Endodermal cell (in vitro differentiated cells): ENCODE data around the gene GNAL. TPM values are rescaled to one million over a fixed set of nuclear protein-coding genes. Genes with fewer than 3 reads are reported as not detected.

Experiments
- DNase-seq: peaks from one replicate; pipeline ENCODE4 v3.0.0-alpha.2; 2017
- H3K27ac ChIP-seq: 2 replicates; pipeline ENCODE4 v1.5.1; 2013; ENCODE audit warnings: mild to moderate bottlenecking, low read depth, low read length, moderate library complexity
- H3K27me3 ChIP-seq: 2 replicates; pipeline ENCODE4 v1.6.1; 2013; ENCODE audit warnings: mild to moderate bottlenecking, low read length, moderate library complexity; ENCODE audit not compliant: insufficient read depth, control insufficient read depth, poor library complexity, severe bottlenecking
- H3K36me3 ChIP-seq: 2 replicates; pipeline ENCODE4 v1.7.0; 2013; ENCODE audit warnings: mild to moderate bottlenecking, low read length, moderate library complexity; ENCODE audit not compliant: control insufficient read depth, insufficient read depth
- H3K4me1 ChIP-seq: one replicate; pipeline ENCODE4 v1.7.0; 2013; ENCODE audit warnings: low read length; ENCODE audit not compliant: control insufficient read depth, insufficient read depth
- H3K4me3 ChIP-seq: 2 replicates; pipeline ENCODE4 v1.5.1; 2013; ENCODE audit warnings: mild to moderate bottlenecking, low read length, moderate library complexity
- H3K9ac ChIP-seq: 2 replicates; pipeline ENCODE4 v1.6.1; 2013; ENCODE audit warnings: mild to moderate bottlenecking, low read length, moderate library complexity; ENCODE audit not compliant: poor library complexity, severe bottlenecking; ENCODE audit errors: extremely low read depth
- H3K9me3 ChIP-seq: 2 replicates; pipeline ENCODE4 v1.6.1; 2013; ENCODE audit warnings: mild to moderate bottlenecking, low read length, moderate library complexity; ENCODE audit not compliant: control insufficient read depth
- H3K27ac Mint-ChIP-seq: 2 replicates; pipeline ENCODE4 v1.8.0; 2020; ENCODE audit warnings: mixed read lengths
- H3K27me3 Mint-ChIP-seq: 2 replicates; pipeline ENCODE4 v1.8.0; 2021; ENCODE audit warnings: mild to moderate bottlenecking, mixed read lengths; ENCODE audit not compliant: insufficient read depth
- H3K36me3 Mint-ChIP-seq: 2 replicates; pipeline ENCODE4 v1.8.0; 2020; ENCODE audit warnings: low read depth, mixed read lengths
- H3K4me1 Mint-ChIP-seq: 2 replicates; pipeline ENCODE4 v1.8.0; 2020; ENCODE audit warnings: mixed read lengths
- H3K4me3 Mint-ChIP-seq: 2 replicates; pipeline ENCODE4 v1.8.0; 2020; ENCODE audit warnings: mild to moderate bottlenecking, moderate library complexity, mixed read lengths
- H3K9me3 Mint-ChIP-seq: 2 replicates; pipeline ENCODE4 v1.8.0; 2020; ENCODE audit warnings: mild to moderate bottlenecking, mixed read lengths
- WGBS, 2 experiments: methylation state at CpG; one replicate each; pipeline versions ENCODE4 v1.1.5 to v1.1.7; 2013; ENCODE audit warnings: missing lambda C conversion rate in 2 of 2, mixed read lengths in 1 of 2; ENCODE audit not compliant: insufficient coverage in 1 of 2, insufficient read length in 1 of 2; 5-methylcytosine and 5-hydroxymethylcytosine counted together
- total RNA-seq, 2 donors: library from RNA; stranded (reverse); fragmentation: NEBNext Ultra II Directional in 1 of 2; extraction: Animal tissue kit (Norgen Biotek cat#: 25700) in 1 of 2; gene quantifications; 2 replicates in 1 of 2; 3 replicates in 1 of 2; pipeline ENCODE4 v1.2.1, GENCODE V29; 2021
- TF ChIP-seq, protein P1 (sequence below): fragments of 200-600 bp; sonication (generic); conservative IDR thresholded peaks from 2 replicates; pipeline ENCODE4 v1.5.0; 2021; ENCODE audit warnings: antibody characterized with exemption, mild to moderate bottlenecking

The GNAL gene
- total RNA-seq, 2 donors from 2014 or later: 37.9 to 58.2 TPM

DNA sequence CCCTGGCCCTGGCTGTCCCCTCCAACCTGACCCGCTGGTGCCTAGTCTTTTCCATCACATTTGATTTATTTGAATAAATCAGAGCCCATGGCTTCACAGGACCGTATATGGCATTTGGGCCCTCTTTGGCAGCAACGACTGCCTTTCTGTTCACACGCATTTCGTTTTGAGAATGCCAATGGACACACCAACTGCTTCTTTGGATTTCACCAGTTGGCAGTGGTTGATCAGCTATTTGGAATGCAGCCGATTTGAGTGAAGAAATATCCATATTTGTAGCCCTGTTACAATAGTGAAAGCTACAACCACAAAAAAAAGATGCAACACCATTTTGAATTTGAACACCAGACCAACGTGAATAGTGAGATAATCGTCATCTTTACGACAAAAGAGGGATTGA lies 56.5 kb downstream of the GNAL start:
- Mint-ChIP-seq H3K4me1 (peaks cover 6% of the 10 kb centered on the region), H3K4me3 (no peak overlapping the region), H3K9me3 (peaks cover under 1% of the 10 kb centered on the region), H3K36me3 (no peaks in the 10 kb centered on the region), H3K27ac (no peak overlapping the region), H3K27me3 (peaks cover 8% of the 10 kb centered on the region)
- DNase-seq: no peak
- Histone ChIP-seq H3K36me3 (no peaks in the 10 kb centered on the region), H3K27ac (no peak overlapping the region), H3K4me3 (no peak overlapping the region), H3K4me1 (peaks cover 5% of the 10 kb centered on the region), H3K9ac (no peak overlapping the region), H3K9me3 (no peaks in the 10 kb centered on the region), H3K27me3 (no peaks in the 10 kb centered on the region)
- WGBS, 2 experiments: 92 to 95% methylated on average over 7 to 9 of the region's 9 CpGs
- TF ChIP-seq, protein P1, sequence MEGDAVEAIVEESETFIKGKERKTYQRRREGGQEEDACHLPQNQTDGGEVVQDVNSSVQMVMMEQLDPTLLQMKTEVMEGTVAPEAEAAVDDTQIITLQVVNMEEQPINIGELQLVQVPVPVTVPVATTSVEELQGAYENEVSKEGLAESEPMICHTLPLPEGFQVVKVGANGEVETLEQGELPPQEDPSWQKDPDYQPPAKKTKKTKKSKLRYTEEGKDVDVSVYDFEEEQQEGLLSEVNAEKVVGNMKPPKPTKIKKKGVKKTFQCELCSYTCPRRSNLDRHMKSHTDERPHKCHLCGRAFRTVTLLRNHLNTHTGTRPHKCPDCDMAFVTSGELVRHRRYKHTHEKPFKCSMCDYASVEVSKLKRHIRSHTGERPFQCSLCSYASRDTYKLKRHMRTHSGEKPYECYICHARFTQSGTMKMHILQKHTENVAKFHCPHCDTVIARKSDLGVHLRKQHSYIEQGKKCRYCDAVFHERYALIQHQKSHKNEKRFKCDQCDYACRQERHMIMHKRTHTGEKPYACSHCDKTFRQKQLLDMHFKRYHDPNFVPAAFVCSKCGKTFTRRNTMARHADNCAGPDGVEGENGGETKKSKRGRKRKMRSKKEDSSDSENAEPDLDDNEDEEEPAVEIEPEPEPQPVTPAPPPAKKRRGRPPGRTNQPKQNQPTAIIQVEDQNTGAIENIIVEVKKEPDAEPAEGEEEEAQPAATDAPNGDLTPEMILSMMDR: no peak

DNA sequence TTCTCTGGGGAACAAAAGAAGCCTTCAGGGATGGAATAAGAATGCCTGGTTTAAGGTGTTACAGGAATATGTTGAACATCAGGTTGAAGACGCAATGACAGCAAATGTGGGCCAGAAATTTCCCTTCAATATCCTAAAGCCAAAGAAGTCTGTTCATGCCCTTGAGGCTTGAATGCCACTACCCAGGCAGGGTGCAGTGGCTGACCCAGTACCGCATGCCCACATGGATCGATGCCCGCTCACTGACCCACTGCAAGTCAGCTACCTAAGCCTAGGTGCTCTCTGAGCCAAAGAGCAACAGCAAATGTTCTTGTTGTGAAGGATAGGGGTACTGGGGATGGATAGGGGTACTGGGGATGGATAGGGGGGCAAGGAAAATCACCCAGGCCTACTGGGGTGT lies 58.2 kb downstream of the GNAL start:
- no peak overlapping the region for H3K4me3 Mint-ChIP-seq
- DNase-seq: no peak
- H3K36me3 ChIP-seq: no peaks in the 10 kb centered on the region
- peaks cover 4% of the 10 kb centered on the region for H3K4me1 ChIP-seq
- peaks cover 1% of the 10 kb centered on the region for H3K9me3 Mint-ChIP-seq
- H3K9me3 ChIP-seq: no peaks in the 10 kb centered on the region
- no peak overlapping the region for H3K4me3 ChIP-seq
- WGBS, 2 experiments: 95 to 100% methylated on average over 4 of the region's 4 CpGs
- H3K4me1 Mint-ChIP-seq: peaks cover 8% of the 10 kb centered on the region
- TF ChIP-seq, protein P1: no peak
- no peak overlapping the region for H3K27ac ChIP-seq
- no peaks in the 10 kb centered on the region for H3K27me3 ChIP-seq
- no peak overlapping the region for H3K27ac Mint-ChIP-seq
- no peak overlapping the region for H3K9ac ChIP-seq
- H3K27me3 Mint-ChIP-seq: peaks cover 18% of the 10 kb centered on the region
- H3K36me3 Mint-ChIP-seq: no peaks in the 10 kb centered on the region

DNA sequence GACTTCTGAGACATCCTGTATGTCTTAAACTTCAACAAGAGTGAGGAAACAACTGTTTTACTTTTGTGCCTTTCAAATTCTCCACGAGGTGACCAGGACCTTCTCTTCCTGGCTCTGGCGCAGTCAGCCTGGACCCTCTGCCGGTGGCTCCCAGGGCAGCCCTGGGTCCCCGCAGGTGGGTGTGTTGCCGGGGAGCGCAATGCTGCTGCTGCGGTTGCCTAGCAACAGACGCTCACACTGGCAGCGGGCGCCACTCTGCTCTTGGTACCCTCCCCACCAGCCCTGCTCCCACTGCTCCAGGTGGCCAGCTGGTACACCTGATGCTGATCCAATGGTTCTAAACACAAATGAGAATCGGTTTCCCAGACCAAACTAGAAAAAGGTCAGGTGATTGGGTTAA lies 58.7 kb downstream of the GNAL start:
- Histone ChIP-seq H3K36me3 (no peaks in the 10 kb centered on the region), H3K4me1 (no peaks in the 10 kb centered on the region), H3K9ac (no peak overlapping the region), H3K9me3 (no peaks in the 10 kb centered on the region), H3K27me3 (no peaks in the 10 kb centered on the region), H3K4me3 (no peak overlapping the region), H3K27ac (no peak overlapping the region)
- DNase-seq: no peak
- Mint-ChIP-seq H3K27me3 (peaks cover 18% of the 10 kb centered on the region), H3K9me3 (peaks cover 1% of the 10 kb centered on the region), H3K4me1 (peaks cover 6% of the 10 kb centered on the region), H3K4me3 (no peak overlapping the region), H3K36me3 (no peaks in the 10 kb centered on the region), H3K27ac (no peak overlapping the region)
- TF ChIP-seq, protein P1: no peak
- 81% methylated on average over 10 to 11 of the region's 11 CpGs for WGBS, 2 experiments
